ENCODE data around the gene BRD4. TPM values are rescaled to one million over a fixed set of nuclear protein-coding genes. Genes with fewer than 3 reads are reported as not detected.

The BRD4 gene
- total RNA-seq, 1 experiment from 2014 or later = 144 TPM

GRCh38 chr19:15195371-15196334 lies 136.7 kb downstream of the BRD4 start:
- Histone ChIP-seq H2BK5ac (ENCODE audit: insufficient read length, low read length) (no peak overlapping the region), H4K5ac (ENCODE audit: insufficient read length, low read depth, low read length) (no peak overlapping the region), H3K4me1 (ENCODE audit: insufficient read depth, low read length) (peaks cover 6% of the 10 kb centered on the region; the same call in 1 of the 2 replicates), H3T11ph (ENCODE audit: low read length) (no peak overlapping the region), H3K79me2 (ENCODE audit: insufficient read depth, low read length) (peaks cover 14% of the 10 kb centered on the region; the same call in 1 of the 2 replicates), H2AK5ac (ENCODE audit: insufficient read length, low read length) (no peak overlapping the region), H3K79me1 (ENCODE audit: insufficient read depth, low read depth, low read length, poor library complexity, severe bottlenecking) (no peaks in the 10 kb centered on the region), H4K91ac (ENCODE audit: insufficient read length, low read depth, low read length) (no peak overlapping the region), H3K14ac (ENCODE audit: insufficient read depth, low read length) (no peak overlapping the region), H2BK20ac (ENCODE audit: low read depth, low read length, poor library complexity, severe bottlenecking) (no peak overlapping the region), H3K23me2 (ENCODE audit: insufficient read length, low read depth, low read length, poor library complexity, severe bottlenecking) (no peaks in the 10 kb centered on the region), H3K56ac (ENCODE audit: insufficient read length, low read depth, low read length) (no peak overlapping the region), H4K8ac (replicated peaks; ENCODE audit: insufficient read length, low read depth, low read length) (no peak overlapping the region), H2BK120ac (ENCODE audit: low read depth, low read length, poor library complexity, severe bottlenecking) (no peak overlapping the region), H3K9me3 (ENCODE audit: control insufficient read depth, low read depth, low read length) (no peaks in the 10 kb centered on the region), H2BK12ac (ENCODE audit: insufficient read length, low read depth, low read length) (no peak overlapping the region), H3K27me3 (ENCODE audit: insufficient read depth, low read length) (no peaks in the 10 kb centered on the region), H3K9ac (ENCODE audit: extremely low read depth, insufficient read length, low read length) (no peak overlapping the region), H2BK15ac (ENCODE audit: low read depth, low read length) (no peak overlapping the region), H3K4ac (ENCODE audit: low read depth, low read length) (no peak overlapping the region), H3K18ac (ENCODE audit: insufficient read length, low read depth, low read length) (no peak overlapping the region), H3K27ac (ENCODE audit: insufficient read length, low read depth, low read length) (no peak overlapping the region), H3K23ac (ENCODE audit: insufficient read length, low read depth, low read length) (no peak overlapping the region), H2AFZ (ENCODE audit: low read length) (no peak overlapping the region), H3K4me2 (ENCODE audit: insufficient read depth, insufficient read length, low read length) (peak overlapping the region; percentile 48), H4K20me1 (ENCODE audit: control insufficient read depth, insufficient read depth, insufficient read length) (no peaks in the 10 kb centered on the region)
- Mint-ChIP-seq H3K4me3 (peak overlapping the region; percentile 77 to 88), H3K27me3 (ENCODE audit: low read depth) (no peaks in the 10 kb centered on the region), H3K9me3 (no peaks in the 10 kb centered on the region), H3K4me1 (peaks cover 34 to 35% of the 10 kb centered on the region in 2 experiments), H3K36me3 (ENCODE audit: insufficient read depth in 1 of 3, low read depth in 3 of 3) (peaks cover 21 to 70% (median 54%) of the 10 kb centered on the region in 3 experiments; a peak in 6 of 7 replicates), H3K27ac (peak overlapping the region in 1 of 3 experiments; percentile 90; a peak in 3 of 7 replicates)
- peak; percentile 36; the same call in 2 of the 3 replicates for TF ChIP-seq CTCF (conservative IDR thresholded peaks at IDR 0.05)
- no CpG with 5 or more reads among the region's 91 CpGs for WGBS (ENCODE audit: extremely low coverage, insufficient read length, low lambda C conversion rate)
- DNase-seq = peak; percentile 95
